ENCODE measurements around the gene CHRNA9. TPM values are rescaled to one million over a fixed set of nuclear protein-coding genes. Genes with fewer than 3 reads are reported as not detected.

CHRNA9 gene
- total and polyA plus RNA-seq, 11 donors: not detected

GRCh38 chr4:40327340-40327739 lies 7.8 kb upstream of the CHRNA9 start:
- Histone ChIP-seq H3K27me3 (no peaks in the 10 kb centered on the region), H3K9me3 (no peaks in the 10 kb centered on the region), H3K27ac (no peak overlapping the region), H3K36me3 (no peaks in the 10 kb centered on the region), H3K4me3 (no peak overlapping the region), H3K4me1 (no peaks in the 10 kb centered on the region)
- intact Hi-C loops (cut with DNase I): no loop called here
- ATAC-seq (peak in 2 of 4 donors; percentile 16 to 48), DNase-seq (no peak)
- WGBS, 4 donors: 53 to 66% (median 62%) methylated on average over 4 of the region's 4 CpGs
- no peak for TF ChIP-seq CTCF (IDR thresholded peaks at IDR 0.05)
- TF ChIP-seq POLR2A (IDR thresholded peaks at IDR 0.05): no peak

DNA sequence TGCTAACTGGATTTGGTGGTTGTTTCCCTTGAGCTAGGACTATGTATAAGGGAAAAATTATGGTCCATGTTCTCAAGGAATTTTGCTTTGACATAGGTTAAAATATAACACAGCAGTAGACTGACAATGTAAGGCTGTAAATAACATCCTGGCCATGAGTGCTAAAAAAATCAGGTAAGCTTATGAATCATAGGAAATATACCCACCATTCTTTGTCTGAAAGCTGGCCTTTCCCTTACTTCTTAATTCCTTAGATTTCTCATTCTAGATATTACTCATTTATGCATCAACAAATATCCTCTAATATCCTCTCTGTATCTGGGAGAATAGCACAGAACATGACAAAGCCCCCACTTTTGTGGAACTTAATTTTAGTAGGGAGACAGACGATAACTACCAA lies 6.8 kb upstream of the CHRNA9 start:
- no peaks in the 10 kb centered on the region for H3K36me3 ChIP-seq
- TF ChIP-seq POLR2A (IDR thresholded peaks at IDR 0.05): no peak
- TF ChIP-seq CTCF (IDR thresholded peaks at IDR 0.05): no peak
- intact Hi-C loops (cut with DNase I): no loop called here
- H3K4me3 ChIP-seq: no peak overlapping the region
- no peaks in the 10 kb centered on the region for H3K9me3 ChIP-seq
- WGBS, 4 donors: 83 to 97% (median 92%) methylated on average over 1 of the region's 1 CpG
- ATAC-seq: no peak
- no peaks in the 10 kb centered on the region for H3K4me1 ChIP-seq
- no peak for DNase-seq
- peaks cover 0 to 7% (median 0%) of the 10 kb centered on the region in 9 donors for H3K27me3 ChIP-seq
- no peak overlapping the region for H3K27ac ChIP-seq

DNA sequence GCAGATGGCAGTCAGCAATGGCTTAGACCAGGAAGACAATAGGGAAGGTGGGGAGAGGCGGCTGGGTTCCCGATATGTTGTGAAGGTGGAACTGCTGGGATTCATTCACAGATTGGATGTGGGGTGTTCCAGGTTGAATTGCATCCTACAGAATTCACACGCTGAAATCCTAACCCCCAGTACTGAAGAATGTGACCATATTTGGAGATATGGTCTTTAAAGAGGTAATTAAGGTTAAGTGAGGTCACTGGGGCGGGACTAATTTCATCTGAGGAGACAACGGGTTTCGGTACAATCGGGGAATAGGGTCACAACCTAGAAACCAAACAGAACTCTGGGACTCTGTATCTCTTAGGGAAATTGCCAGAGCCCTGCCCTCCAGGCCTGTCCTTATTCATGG lies 5.3 kb upstream of the CHRNA9 start:
- H3K36me3 ChIP-seq: no peaks in the 10 kb centered on the region
- no peak overlapping the region for H3K4me3 ChIP-seq
- H3K27ac ChIP-seq: no peak overlapping the region
- TF ChIP-seq CTCF (IDR thresholded peaks at IDR 0.05): no peak
- no peak for TF ChIP-seq POLR2A (IDR thresholded peaks at IDR 0.05)
- H3K9me3 ChIP-seq: no peaks in the 10 kb centered on the region
- intact Hi-C loops (cut with DNase I): no loop called here
- H3K27me3 ChIP-seq: peaks cover 0 to 11% (median 0%) of the 10 kb centered on the region in 9 donors
- H3K4me1 ChIP-seq: no peaks in the 10 kb centered on the region
- 91 to 93% (median 92%) methylated on average over 7 of the region's 7 CpGs for WGBS, 4 donors
- DNase-seq (no peak), ATAC-seq (no peak)

- no peak for TF ChIP-seq CTCF (IDR thresholded peaks at IDR 0.05)
- no peak for TF ChIP-seq POLR2A (IDR thresholded peaks at IDR 0.05)
- Histone ChIP-seq H3K4me1 (no peaks in the 10 kb centered on the region), H3K27ac (no peak overlapping the region), H3K9me3 (no peaks in the 10 kb centered on the region), H3K4me3 (no peak overlapping the region), H3K36me3 (no peaks in the 10 kb centered on the region), H3K27me3 (peaks cover 0 to 11% (median 0%) of the 10 kb centered on the region in 9 donors)
- no peak for ATAC-seq
- WGBS, 4 donors: 64 to 76% (median 67%) methylated on average over 7 of the region's 7 CpGs
- intact Hi-C loops (cut with DNase I): no loop called here
- no peak for DNase-seq
These were observed 4.6 kb upstream of the CHRNA9 start for GRCh38 chr4:40330536-40330935.

Data from heart left ventricle (tissue), 16 donors.